Endodermal cell (in vitro differentiated cells): ENCODE measurements around the gene MMS19. TPM values are rescaled to one million over a fixed set of nuclear protein-coding genes. Genes with fewer than 3 reads are reported as not detected.

Experiments used
- DNase-seq: peaks from one replicate; pipeline ENCODE4 v3.0.0-alpha.2; 2017
- H3K27ac ChIP-seq: 2 replicates; pipeline ENCODE4 v1.5.1; 2013; ENCODE audit warnings: mild to moderate bottlenecking, low read depth, low read length, moderate library complexity
- H3K27me3 ChIP-seq: 2 replicates; pipeline ENCODE4 v1.6.1; 2013; ENCODE audit warnings: mild to moderate bottlenecking, low read length, moderate library complexity; ENCODE audit not compliant: insufficient read depth, control insufficient read depth, poor library complexity, severe bottlenecking
- H3K36me3 ChIP-seq: 2 replicates; pipeline ENCODE4 v1.7.0; 2013; ENCODE audit warnings: mild to moderate bottlenecking, low read length, moderate library complexity; ENCODE audit not compliant: control insufficient read depth, insufficient read depth
- H3K4me1 ChIP-seq: one replicate; pipeline ENCODE4 v1.7.0; 2013; ENCODE audit warnings: low read length; ENCODE audit not compliant: control insufficient read depth, insufficient read depth
- H3K4me3 ChIP-seq: 2 replicates; pipeline ENCODE4 v1.5.1; 2013; ENCODE audit warnings: mild to moderate bottlenecking, low read length, moderate library complexity
- H3K9ac ChIP-seq: 2 replicates; pipeline ENCODE4 v1.6.1; 2013; ENCODE audit warnings: mild to moderate bottlenecking, low read length, moderate library complexity; ENCODE audit not compliant: poor library complexity, severe bottlenecking; ENCODE audit errors: extremely low read depth
- H3K9me3 ChIP-seq: 2 replicates; pipeline ENCODE4 v1.6.1; 2013; ENCODE audit warnings: mild to moderate bottlenecking, low read length, moderate library complexity; ENCODE audit not compliant: control insufficient read depth
- H3K27ac Mint-ChIP-seq: 2 replicates; pipeline ENCODE4 v1.8.0; 2020; ENCODE audit warnings: mixed read lengths
- H3K27me3 Mint-ChIP-seq: 2 replicates; pipeline ENCODE4 v1.8.0; 2021; ENCODE audit warnings: mild to moderate bottlenecking, mixed read lengths; ENCODE audit not compliant: insufficient read depth
- H3K36me3 Mint-ChIP-seq: 2 replicates; pipeline ENCODE4 v1.8.0; 2020; ENCODE audit warnings: low read depth, mixed read lengths
- H3K4me1 Mint-ChIP-seq: 2 replicates; pipeline ENCODE4 v1.8.0; 2020; ENCODE audit warnings: mixed read lengths
- H3K4me3 Mint-ChIP-seq: 2 replicates; pipeline ENCODE4 v1.8.0; 2020; ENCODE audit warnings: mild to moderate bottlenecking, moderate library complexity, mixed read lengths
- H3K9me3 Mint-ChIP-seq: 2 replicates; pipeline ENCODE4 v1.8.0; 2020; ENCODE audit warnings: mild to moderate bottlenecking, mixed read lengths
- WGBS, 2 experiments: methylation state at CpG; one replicate each; pipeline versions ENCODE4 v1.1.5 to v1.1.7; 2013; ENCODE audit warnings: missing lambda C conversion rate in 2 of 2, mixed read lengths in 1 of 2; ENCODE audit not compliant: insufficient coverage in 1 of 2, insufficient read length in 1 of 2; 5-methylcytosine and 5-hydroxymethylcytosine counted together
- total RNA-seq, 2 donors: library from RNA; stranded (reverse); fragmentation: NEBNext Ultra II Directional in 1 of 2; extraction: Animal tissue kit (Norgen Biotek cat#: 25700) in 1 of 2; gene quantifications; 2 replicates in 1 of 2; 3 replicates in 1 of 2; pipeline ENCODE4 v1.2.1, GENCODE V29; 2021
- TF ChIP-seq, protein P1 (sequence below): fragments of 200-600 bp; sonication (generic); conservative IDR thresholded peaks from 2 replicates; pipeline ENCODE4 v1.5.0; 2021; ENCODE audit warnings: antibody characterized with exemption, mild to moderate bottlenecking

Gene MMS19
- total RNA-seq, 2 donors from 2014 or later, result 84.2 to 98.8 TPM

DNA sequence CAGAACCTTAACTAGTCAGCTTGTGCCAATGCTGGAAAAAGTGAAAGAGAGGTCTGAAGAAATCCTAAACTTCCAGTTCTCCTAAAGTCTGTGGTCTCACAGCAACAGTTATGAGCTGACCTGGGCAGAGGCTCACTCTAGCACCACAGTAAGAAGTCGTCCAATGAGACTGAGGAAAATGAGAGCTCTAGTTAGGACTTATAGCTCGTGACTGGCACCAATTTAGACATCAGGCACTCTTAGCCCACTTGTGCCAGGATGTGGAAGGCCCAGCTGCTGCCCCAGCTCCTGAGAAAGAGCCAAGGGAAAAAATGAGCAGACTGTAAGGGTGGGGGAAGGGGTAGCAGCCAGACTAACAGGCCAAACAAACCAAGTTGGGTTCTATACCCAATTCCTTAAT is 7.6 kb downstream of the MMS19 start:
- WGBS, 2 experiments, result 90 to 100% methylated on average over 1 to 2 of the region's 2 CpGs
- H3K4me1 Mint-ChIP-seq, result peaks cover 17% of the 10 kb centered on the region
- H3K27me3 ChIP-seq, result no peaks in the 10 kb centered on the region
- TF ChIP-seq, protein P1, sequence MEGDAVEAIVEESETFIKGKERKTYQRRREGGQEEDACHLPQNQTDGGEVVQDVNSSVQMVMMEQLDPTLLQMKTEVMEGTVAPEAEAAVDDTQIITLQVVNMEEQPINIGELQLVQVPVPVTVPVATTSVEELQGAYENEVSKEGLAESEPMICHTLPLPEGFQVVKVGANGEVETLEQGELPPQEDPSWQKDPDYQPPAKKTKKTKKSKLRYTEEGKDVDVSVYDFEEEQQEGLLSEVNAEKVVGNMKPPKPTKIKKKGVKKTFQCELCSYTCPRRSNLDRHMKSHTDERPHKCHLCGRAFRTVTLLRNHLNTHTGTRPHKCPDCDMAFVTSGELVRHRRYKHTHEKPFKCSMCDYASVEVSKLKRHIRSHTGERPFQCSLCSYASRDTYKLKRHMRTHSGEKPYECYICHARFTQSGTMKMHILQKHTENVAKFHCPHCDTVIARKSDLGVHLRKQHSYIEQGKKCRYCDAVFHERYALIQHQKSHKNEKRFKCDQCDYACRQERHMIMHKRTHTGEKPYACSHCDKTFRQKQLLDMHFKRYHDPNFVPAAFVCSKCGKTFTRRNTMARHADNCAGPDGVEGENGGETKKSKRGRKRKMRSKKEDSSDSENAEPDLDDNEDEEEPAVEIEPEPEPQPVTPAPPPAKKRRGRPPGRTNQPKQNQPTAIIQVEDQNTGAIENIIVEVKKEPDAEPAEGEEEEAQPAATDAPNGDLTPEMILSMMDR, result no peak
- H3K36me3 Mint-ChIP-seq, result peaks cover 8% of the 10 kb centered on the region
- peaks cover 25% of the 10 kb centered on the region for H3K36me3 ChIP-seq
- no peak for DNase-seq
- H3K27me3 Mint-ChIP-seq, result no peaks in the 10 kb centered on the region
- H3K4me3 Mint-ChIP-seq, result no peak overlapping the region
- no peaks in the 10 kb centered on the region for H3K9me3 Mint-ChIP-seq
- H3K4me3 ChIP-seq, result no peak overlapping the region
- H3K27ac Mint-ChIP-seq, result no peak overlapping the region
- peaks cover 7% of the 10 kb centered on the region for H3K4me1 ChIP-seq
- H3K9me3 ChIP-seq, result no peaks in the 10 kb centered on the region
- H3K9ac ChIP-seq, result no peak overlapping the region
- H3K27ac ChIP-seq, result no peak overlapping the region

DNA sequence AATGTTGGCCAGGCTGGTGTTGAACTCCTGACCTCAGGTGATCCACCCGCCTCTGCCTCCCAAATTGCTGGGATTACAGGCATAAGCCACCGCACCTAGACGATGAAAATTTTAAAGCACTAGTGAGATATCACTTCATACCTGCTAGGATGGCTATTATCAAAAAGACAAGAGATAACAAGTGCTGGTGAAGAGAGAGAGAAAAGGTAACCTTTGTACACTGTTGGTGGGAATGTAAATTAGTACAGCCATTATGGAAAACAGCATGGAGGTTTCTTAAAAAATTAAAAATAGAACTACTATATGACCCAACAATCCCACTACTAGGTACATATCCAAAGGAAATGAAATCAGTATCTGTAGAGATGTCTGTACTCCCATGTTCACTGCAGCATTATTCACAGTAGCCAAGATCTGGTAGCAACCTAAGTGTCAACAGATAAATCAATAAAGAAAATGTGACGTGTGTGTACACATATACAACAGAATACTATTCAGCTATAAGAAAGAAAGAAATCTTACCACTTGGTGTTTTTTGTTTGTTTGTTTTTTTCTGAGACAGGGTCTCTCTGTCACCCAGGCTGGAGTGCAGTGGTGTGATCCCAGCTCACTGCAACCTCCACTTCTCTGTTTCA is 12.5 kb downstream of the MMS19 start:
- Histone ChIP-seq H3K36me3 (peaks cover 34% of the 10 kb centered on the region), H3K4me3 (no peak overlapping the region), H3K9me3 (no peaks in the 10 kb centered on the region), H3K9ac (no peak overlapping the region), H3K4me1 (no peaks in the 10 kb centered on the region), H3K27me3 (no peaks in the 10 kb centered on the region), H3K27ac (no peak overlapping the region)
- Mint-ChIP-seq H3K9me3 (no peaks in the 10 kb centered on the region), H3K4me3 (no peak overlapping the region), H3K27ac (no peak overlapping the region), H3K4me1 (no peaks in the 10 kb centered on the region), H3K27me3 (no peaks in the 10 kb centered on the region), H3K36me3 (peaks cover 12% of the 10 kb centered on the region)
- 99 to 100% methylated on average over 2 to 4 of the region's 4 CpGs for WGBS, 2 experiments
- TF ChIP-seq, protein P1, result no peak
- no peak for DNase-seq

DNA sequence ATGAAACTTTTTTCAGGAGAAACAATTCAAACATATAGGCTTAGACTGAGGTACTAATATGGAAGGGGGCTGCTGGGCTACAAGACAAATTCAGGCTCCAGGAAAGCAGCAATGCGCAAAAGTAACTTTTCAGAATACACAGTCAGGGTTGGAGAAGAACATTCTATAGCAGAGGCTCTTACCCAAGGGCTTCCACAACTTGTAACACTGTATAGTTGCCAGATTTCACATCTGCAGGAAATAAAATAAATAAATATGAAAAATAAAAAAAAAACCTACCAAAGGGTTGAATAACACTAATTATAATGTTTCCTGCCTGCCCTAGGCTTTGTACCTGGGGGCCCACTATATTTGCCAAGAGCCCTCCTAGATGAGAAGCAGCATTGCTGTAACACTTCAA is 14.3 kb downstream of the MMS19 start:
- Histone ChIP-seq H3K4me1 (no peaks in the 10 kb centered on the region), H3K9ac (no peak overlapping the region), H3K27ac (no peak overlapping the region), H3K4me3 (no peak overlapping the region), H3K9me3 (no peaks in the 10 kb centered on the region), H3K27me3 (no peaks in the 10 kb centered on the region), H3K36me3 (peaks cover 49% of the 10 kb centered on the region)
- H3K4me3 Mint-ChIP-seq, result no peak overlapping the region
- DNase-seq, result no peak
- H3K9me3 Mint-ChIP-seq, result no peaks in the 10 kb centered on the region
- WGBS, 2 experiments, result 80 to 92% methylated on average over 1 of the region's 1 CpG
- peak overlapping the region; percentile 64 for H3K27ac Mint-ChIP-seq
- H3K36me3 Mint-ChIP-seq, result peaks cover 27% of the 10 kb centered on the region
- TF ChIP-seq, protein P1, result no peak
- peaks cover 6% of the 10 kb centered on the region for H3K4me1 Mint-ChIP-seq
- H3K27me3 Mint-ChIP-seq, result no peaks in the 10 kb centered on the region
